HEK293 (cell line): Measurements from ENCODE around the gene KRT36.

Experiments used
- TRIM28 ChIP-seq: IDR thresholded peaks from 2 replicates; pipeline ENCODE4 v1.6.1; 2011; ENCODE audit warnings: low read length, control low read depth, borderline replicate concordance
- ZNF24 ChIP-seq: fragments of 450-650 bp; formaldehyde crosslinking; IDR thresholded peaks from 2 replicates; pipeline ENCODE4 v1.5.1; 2016; ENCODE audit warnings: missing biosample characterization, missing genetic modification characterization
- ZNF558 ChIP-seq: fragments of 450-650 bp; formaldehyde crosslinking; IDR thresholded peaks from 2 replicates; pipeline ENCODE4 v1.5.1; 2016; ENCODE audit warnings: missing biosample characterization, missing genetic modification characterization
- ZNF677 ChIP-seq: fragments of 450-650 bp; IDR thresholded peaks from 2 replicates; pipeline ENCODE4 v1.5.0; 2018; ENCODE audit warnings: missing biosample characterization, mild to moderate bottlenecking, missing genetic modification characterization, moderate library complexity
- TF ChIP-seq, protein P1 (sequence below): fragments of 450-650 bp; formaldehyde crosslinking; IDR thresholded peaks from 2 replicates; pipeline ENCODE4 v1.5.1; 2016; ENCODE audit warnings: missing biosample characterization, missing genetic modification characterization

DNA sequence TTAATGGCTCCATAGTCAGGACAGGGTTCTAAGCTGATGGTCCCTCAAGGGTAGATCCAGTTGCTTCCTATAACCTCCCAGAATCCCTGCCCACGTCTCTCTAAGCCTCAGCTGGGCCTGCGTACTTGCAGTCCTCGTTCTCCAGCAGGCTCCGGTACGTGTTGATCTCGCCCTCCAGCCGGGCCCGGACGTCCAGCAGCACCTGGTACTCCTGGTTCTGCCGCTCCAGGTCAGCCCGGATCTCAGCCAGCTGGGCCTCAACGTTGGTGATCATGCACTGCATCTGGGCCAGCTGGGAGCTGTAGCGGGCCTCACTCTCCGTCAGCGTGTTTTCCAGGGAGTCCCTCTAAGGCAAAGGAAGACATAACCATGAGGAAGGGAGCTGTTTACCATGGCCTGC, 27.0 kb downstream of the KRT36 start:
- no peak for TF ChIP-seq ZNF677 (tag by site-specific recombination)
- TF ChIP-seq TRIM28, result no peak
- no peak for TF ChIP-seq ZNF24 (tag by site-specific recombination)
- TF ChIP-seq, protein P1, sequence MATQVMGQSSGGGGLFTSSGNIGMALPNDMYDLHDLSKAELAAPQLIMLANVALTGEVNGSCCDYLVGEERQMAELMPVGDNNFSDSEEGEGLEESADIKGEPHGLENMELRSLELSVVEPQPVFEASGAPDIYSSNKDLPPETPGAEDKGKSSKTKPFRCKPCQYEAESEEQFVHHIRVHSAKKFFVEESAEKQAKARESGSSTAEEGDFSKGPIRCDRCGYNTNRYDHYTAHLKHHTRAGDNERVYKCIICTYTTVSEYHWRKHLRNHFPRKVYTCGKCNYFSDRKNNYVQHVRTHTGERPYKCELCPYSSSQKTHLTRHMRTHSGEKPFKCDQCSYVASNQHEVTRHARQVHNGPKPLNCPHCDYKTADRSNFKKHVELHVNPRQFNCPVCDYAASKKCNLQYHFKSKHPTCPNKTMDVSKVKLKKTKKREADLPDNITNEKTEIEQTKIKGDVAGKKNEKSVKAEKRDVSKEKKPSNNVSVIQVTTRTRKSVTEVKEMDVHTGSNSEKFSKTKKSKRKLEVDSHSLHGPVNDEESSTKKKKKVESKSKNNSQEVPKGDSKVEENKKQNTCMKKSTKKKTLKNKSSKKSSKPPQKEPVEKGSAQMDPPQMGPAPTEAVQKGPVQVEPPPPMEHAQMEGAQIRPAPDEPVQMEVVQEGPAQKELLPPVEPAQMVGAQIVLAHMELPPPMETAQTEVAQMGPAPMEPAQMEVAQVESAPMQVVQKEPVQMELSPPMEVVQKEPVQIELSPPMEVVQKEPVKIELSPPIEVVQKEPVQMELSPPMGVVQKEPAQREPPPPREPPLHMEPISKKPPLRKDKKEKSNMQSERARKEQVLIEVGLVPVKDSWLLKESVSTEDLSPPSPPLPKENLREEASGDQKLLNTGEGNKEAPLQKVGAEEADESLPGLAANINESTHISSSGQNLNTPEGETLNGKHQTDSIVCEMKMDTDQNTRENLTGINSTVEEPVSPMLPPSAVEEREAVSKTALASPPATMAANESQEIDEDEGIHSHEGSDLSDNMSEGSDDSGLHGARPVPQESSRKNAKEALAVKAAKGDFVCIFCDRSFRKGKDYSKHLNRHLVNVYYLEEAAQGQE (tag by site-specific recombination), result no peak
- TF ChIP-seq ZNF558 (tag by site-specific recombination), result no peak
